ENCODE results near the gene PKHD1. TPM values are rescaled to one million over a fixed set of nuclear protein-coding genes. Genes with fewer than 3 reads are reported as not detected.

Gene PKHD1
- total and polyA plus RNA-seq, 11 donors = 0.02 to 0.04 TPM; not detected in 9

- H3K27ac ChIP-seq = no peak overlapping the region
- no peak for DNase-seq
- intact Hi-C loops (cut with DNase I) = no loop called here
- no peak for ATAC-seq
- H3K36me3 ChIP-seq = no peaks in the 10 kb centered on the region
- no peak for TF ChIP-seq CTCF (IDR thresholded peaks at IDR 0.05)
- no peak for TF ChIP-seq POLR2A (IDR thresholded peaks at IDR 0.05)
- no peaks in the 10 kb centered on the region for H3K9me3 ChIP-seq
- peaks cover 0 to 8% (median 0%) of the 10 kb centered on the region in 9 donors for H3K27me3 ChIP-seq
- H3K4me1 ChIP-seq = no peaks in the 10 kb centered on the region
- no peak overlapping the region for H3K4me3 ChIP-seq
- WGBS, 4 donors = 56 to 70% (median 65%) methylated on average over 3 of the region's 3 CpGs
These were observed 114.8 kb downstream of the PKHD1 start for GRCh38 chr6:51972659-51973058.

DNA sequence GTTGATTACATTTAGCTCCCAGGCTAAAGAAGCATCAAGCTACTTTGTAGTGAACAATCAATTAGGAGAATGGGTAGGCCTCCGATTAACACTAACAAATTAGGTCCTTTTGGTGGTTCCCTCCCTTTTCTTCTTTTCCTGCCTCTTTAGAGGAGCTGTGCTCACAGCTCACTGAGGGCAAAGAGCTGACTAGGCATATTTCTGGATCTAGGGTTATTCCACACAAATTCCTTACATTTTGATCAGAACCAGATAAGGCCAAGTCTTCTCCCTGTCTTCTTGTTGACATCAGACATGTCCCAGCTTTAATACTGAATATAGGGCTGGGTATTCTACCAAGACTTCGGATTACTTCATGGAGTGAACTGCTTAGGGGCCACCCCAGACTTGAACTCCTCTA lies 119.1 kb downstream of the PKHD1 start:
- Histone ChIP-seq H3K4me1 (no peaks in the 10 kb centered on the region), H3K36me3 (no peaks in the 10 kb centered on the region), H3K27ac (no peak overlapping the region), H3K9me3 (no peaks in the 10 kb centered on the region), H3K27me3 (peaks cover 0 to 14% (median 3%) of the 10 kb centered on the region in 9 donors), H3K4me3 (no peak overlapping the region)
- DNase-seq (no peak), ATAC-seq (no peak)
- intact Hi-C loops (cut with DNase I) = no loop called here
- WGBS, 4 donors = 77 to 88% (median 81%) methylated on average over 2 of the region's 2 CpGs
- no peak for TF ChIP-seq POLR2A (IDR thresholded peaks at IDR 0.05)
- TF ChIP-seq CTCF (IDR thresholded peaks at IDR 0.05) = no peak

GRCh38 chr6:51965222-51965801 lies 122.1 kb downstream of the PKHD1 start:
- 15 to 21% (median 19%) methylated on average over 3 of the region's 3 CpGs for WGBS, 4 donors
- peaks cover 0 to 27% (median 4%) of the 10 kb centered on the region in 9 donors for H3K27me3 ChIP-seq
- no peak overlapping the region for H3K27ac ChIP-seq
- no peak for ATAC-seq
- intact Hi-C loops (cut with DNase I) = no loop called here
- no peaks in the 10 kb centered on the region for H3K4me1 ChIP-seq
- H3K9me3 ChIP-seq = no peaks in the 10 kb centered on the region
- TF ChIP-seq POLR2A (IDR thresholded peaks at IDR 0.05) (no peak), CTCF (IDR thresholded peaks at IDR 0.05) (no peak)
- no peaks in the 10 kb centered on the region for H3K36me3 ChIP-seq
- no peak overlapping the region for H3K4me3 ChIP-seq
- no peak for DNase-seq

DNA sequence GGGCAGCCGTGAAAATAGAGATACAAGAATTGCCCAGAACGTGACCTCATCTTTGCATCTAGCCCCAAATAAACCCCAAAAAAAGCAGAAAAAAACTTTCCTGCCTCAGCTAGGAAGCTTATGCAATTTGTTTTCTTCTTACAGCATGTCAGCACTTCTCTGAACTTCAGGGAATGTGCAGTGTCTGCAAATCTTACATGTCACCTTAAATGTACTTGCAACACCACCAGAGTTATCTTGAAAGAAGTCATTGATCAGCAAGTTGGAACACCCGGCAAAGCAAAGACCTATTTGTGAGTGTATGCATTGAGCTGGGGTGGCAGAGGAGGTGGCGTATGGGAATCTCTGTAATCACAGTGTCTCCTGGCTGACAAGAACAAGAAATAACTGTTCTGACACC lies 123.4 kb downstream of the PKHD1 start:
- intact Hi-C loops (cut with DNase I) = loop anchor here in 2 of 10 donors (5.0 kb wide), 1 partner anchor 1147 kb away; the partner anchor contains the start of gene TFAP2B (in 2 of the 2)
- H3K27ac ChIP-seq = no peak overlapping the region
- H3K9me3 ChIP-seq = no peaks in the 10 kb centered on the region
- H3K27me3 ChIP-seq = peaks cover 0 to 31% (median 6%) of the 10 kb centered on the region in 9 donors
- no peak for TF ChIP-seq CTCF (IDR thresholded peaks at IDR 0.05)
- no peak for TF ChIP-seq POLR2A (IDR thresholded peaks at IDR 0.05)
- H3K4me3 ChIP-seq = no peak overlapping the region
- ATAC-seq (no peak), DNase-seq (no peak)
- 25 to 26% (median 26%) methylated on average over 4 of the region's 4 CpGs for WGBS, 4 donors
- H3K36me3 ChIP-seq = no peaks in the 10 kb centered on the region
- H3K4me1 ChIP-seq = no peaks in the 10 kb centered on the region

Measured in heart left ventricle (tissue), 16 donors.